ENCODE results near the gene CACNA1B. TPM values are rescaled to one million over a fixed set of nuclear protein-coding genes. Genes with fewer than 3 reads are reported as not detected.

Gene CACNA1B
- polyA plus RNA-seq, 1 of the 3 experiments (the other 2 are of a cell fraction), result 0.03 TPM

GRCh38 chr9:138096519-138096845 lies 218.9 kb downstream of the CACNA1B start:
- Histone ChIP-seq H3K4me1 (ENCODE audit: control insufficient read depth in 1 of 2, insufficient read depth in 2 of 2, low read depth in 1 of 2, low read length in 1 of 2) (peaks cover 0 to 9% of the 10 kb centered on the region in 2 experiments; a peak in 1 of 4 replicates), H3K9me2 (no peaks in the 10 kb centered on the region), H3K4me2 (no peak overlapping the region), H3K79me2 (ENCODE audit: insufficient read depth) (no peaks in the 10 kb centered on the region), H3K27ac (ENCODE audit: low read depth in 2 of 2, low read length in 1 of 2) (no peak overlapping the region), H3K4me3 (ENCODE audit: low read depth in 2 of 2, low read length in 1 of 2) (no peak overlapping the region), H3F3A (replicated peaks; ENCODE audit: insufficient read depth) (no peaks in the 10 kb centered on the region), H2AFZ (ENCODE audit: low read depth) (no peak overlapping the region), H3K9me3 (peaks cover 4% of the 10 kb centered on the region; the same call in 1 of the 2 replicates), H3K9ac (no peak overlapping the region), H3K36me3 (replicated peaks in 1 of 2; ENCODE audit: control insufficient read depth in 1 of 2, insufficient read depth in 2 of 2, low read length in 1 of 2) (no peaks in the 10 kb centered on the region), H3K27me3 (ENCODE audit: insufficient read depth) (no peaks in the 10 kb centered on the region), H4K20me1 (ENCODE audit: insufficient read depth) (no peaks in the 10 kb centered on the region)
- no peak for DNase-seq
- no peak for TF ChIP-seq EZH2phosphoT487 (IDR thresholded peaks at IDR 0.05; ENCODE audit: borderline replicate concordance, low read depth)
- CTCF ChIA-PET, result no interaction called here
- 47% methylated on average over 6 of the region's 13 CpGs for WGBS (ENCODE audit: low lambda C conversion rate)
- POLR2A ChIA-PET, result no interaction called here

- H3K9me3 ChIP-seq, result peaks cover 4% of the 10 kb centered on the region; the same call in 1 of the 2 replicates
- 38% methylated on average over 11 of the region's 13 CpGs for WGBS (ENCODE audit: low lambda C conversion rate)
- H3K4me3 ChIP-seq (ENCODE audit: low read depth in 2 of 2, low read length in 1 of 2), result no peak overlapping the region
- no peaks in the 10 kb centered on the region for H3K9me2 ChIP-seq
- H3K27me3 ChIP-seq (ENCODE audit: insufficient read depth), result no peaks in the 10 kb centered on the region
- H3K4me2 ChIP-seq, result no peak overlapping the region
- H3K9ac ChIP-seq, result no peak overlapping the region
- H2AFZ ChIP-seq (ENCODE audit: low read depth), result no peak overlapping the region
- H3F3A ChIP-seq (replicated peaks; ENCODE audit: insufficient read depth), result no peaks in the 10 kb centered on the region
- H3K27ac ChIP-seq (ENCODE audit: low read depth in 2 of 2, low read length in 1 of 2), result no peak overlapping the region
- TF ChIP-seq SMC3 (IDR thresholded peaks at IDR 0.05; ENCODE audit: low read depth, low read length) (no peak), CTCF (IDR thresholded peaks at IDR 0.05) (no peak), EZH2phosphoT487 (IDR thresholded peaks at IDR 0.05; ENCODE audit: borderline replicate concordance, low read depth) (no peak), TCF12 (IDR thresholded peaks at IDR 0.05) (no peak), FOXM1 (IDR thresholded peaks at IDR 0.05; ENCODE audit: low read depth) (no peak), TAF1 (IDR thresholded peaks at IDR 0.05; ENCODE audit: borderline replicate concordance, low read depth, low read length) (no peak)
- peak; percentile 15 for DNase-seq
- no peaks in the 10 kb centered on the region for H3K36me3 ChIP-seq (replicated peaks in 1 of 2; ENCODE audit: control insufficient read depth in 1 of 2, insufficient read depth in 2 of 2, low read length in 1 of 2)
- ChIA-PET CTCF (interaction anchor here (0.7 kb wide), 1 partner anchor 13 kb away, joined by 3 read pairs; no protein-coding TSS in a partner anchor), POLR2A (no interaction called here)
- peaks cover 0 to 9% of the 10 kb centered on the region in 2 experiments; a peak in 1 of 4 replicates for H3K4me1 ChIP-seq (ENCODE audit: control insufficient read depth in 1 of 2, insufficient read depth in 2 of 2, low read depth in 1 of 2, low read length in 1 of 2)
- H4K20me1 ChIP-seq (ENCODE audit: insufficient read depth), result no peaks in the 10 kb centered on the region
- no peaks in the 10 kb centered on the region for H3K79me2 ChIP-seq (ENCODE audit: insufficient read depth)
These were observed 220.0 kb downstream of the CACNA1B start for GRCh38 chr9:138097501-138097991.

GRCh38 chr9:138098116-138098907 lies 220.7 kb downstream of the CACNA1B start:
- Histone ChIP-seq H3K79me2 (ENCODE audit: insufficient read depth) (no peaks in the 10 kb centered on the region), H3K9me2 (no peaks in the 10 kb centered on the region), H3K4me1 (ENCODE audit: control insufficient read depth in 1 of 2, insufficient read depth in 2 of 2, low read depth in 1 of 2, low read length in 1 of 2) (peaks cover 0 to 9% of the 10 kb centered on the region in 2 experiments; a peak in 1 of 4 replicates), H3K27me3 (ENCODE audit: insufficient read depth) (no peaks in the 10 kb centered on the region), H3K9me3 (peaks cover 4% of the 10 kb centered on the region; the same call in 1 of the 2 replicates), H2AFZ (ENCODE audit: low read depth) (no peak overlapping the region), H3K4me3 (ENCODE audit: low read depth in 2 of 2, low read length in 1 of 2) (no peak overlapping the region), H3F3A (replicated peaks; ENCODE audit: insufficient read depth) (no peaks in the 10 kb centered on the region), H3K9ac (no peak overlapping the region), H3K4me2 (no peak overlapping the region), H3K36me3 (replicated peaks in 1 of 2; ENCODE audit: control insufficient read depth in 1 of 2, insufficient read depth in 2 of 2, low read length in 1 of 2) (no peaks in the 10 kb centered on the region), H4K20me1 (ENCODE audit: insufficient read depth) (no peaks in the 10 kb centered on the region), H3K27ac (ENCODE audit: low read depth in 2 of 2, low read length in 1 of 2) (no peak overlapping the region)
- ChIA-PET CTCF (no interaction called here), POLR2A (no interaction called here)
- WGBS (ENCODE audit: low lambda C conversion rate), result 62% methylated on average over 17 of the region's 18 CpGs
- DNase-seq, result peak; percentile 4
- TF ChIP-seq TAF1 (IDR thresholded peaks at IDR 0.05; ENCODE audit: borderline replicate concordance, low read depth, low read length) (no peak), FOSL2 (IDR thresholded peaks at IDR 0.05; ENCODE audit: borderline replicate concordance, low read depth) (no peak), POLR2AphosphoS5 (IDR thresholded peaks at IDR 0.05; ENCODE audit: low read depth, low read length) (no peak)

Data from SK-N-SH (cell line).